Ramos (cell line): ENCODE data around the gene KIF2C.
"Not testable (repeated sequence)": the region's sequence is repeated elsewhere in the genome, so short reads cannot be mapped to it uniquely, and the experiment has no call there.

Experiments used
- in situ Hi-C: fragments of 300-500 bp; cut with MboI; formaldehyde crosslinking; loops from one replicate; pipeline ENCODE4 v1.14.3; 2022; ENCODE audit warnings: low sequenced_read_pairs; ENCODE audit not compliant: unreplicated experiment

KIF2C gene

DNA sequence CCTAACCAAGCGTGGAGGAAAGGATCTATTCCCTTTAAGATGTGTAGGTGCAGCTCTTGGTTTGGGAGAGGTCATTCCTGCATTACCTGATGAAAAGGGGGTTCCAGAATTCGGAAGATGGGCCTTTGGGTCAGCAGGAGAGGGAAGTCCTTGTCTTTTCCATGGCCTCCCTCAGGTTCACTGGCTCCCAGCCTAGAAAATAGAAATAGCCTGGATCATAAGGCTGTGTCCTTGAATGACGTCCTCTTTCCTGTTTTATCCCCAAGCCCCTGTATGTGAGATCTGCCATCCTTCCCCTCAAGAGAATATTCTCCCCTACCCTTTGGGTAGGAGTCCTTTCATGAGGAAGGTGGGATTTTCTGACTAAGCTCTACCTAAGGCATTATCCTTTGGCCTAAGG lies 21.2 kb downstream of the KIF2C start:
- in situ Hi-C loops, result no loop called here

DNA sequence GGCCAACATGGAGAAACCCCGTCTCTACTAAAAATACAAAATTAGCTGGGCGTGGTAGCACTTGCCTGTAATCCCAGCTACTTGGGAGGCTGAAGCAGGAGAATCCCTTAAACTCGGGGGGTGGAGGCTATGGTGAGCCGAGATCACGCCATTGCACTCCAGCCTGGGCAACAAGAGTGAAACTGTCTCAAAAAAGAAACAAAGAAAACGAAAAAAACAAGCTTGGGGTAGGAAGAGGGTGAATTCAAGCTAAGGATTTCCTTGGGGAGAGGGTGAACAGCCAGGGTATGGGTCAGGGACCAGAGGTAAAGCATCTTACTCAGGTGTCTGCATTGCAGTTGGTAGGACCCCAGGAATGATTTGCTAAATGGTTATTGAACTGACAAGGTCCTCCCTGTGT lies 26.8 kb downstream of the KIF2C start:
- in situ Hi-C loops, result not testable (repeated sequence)

DNA sequence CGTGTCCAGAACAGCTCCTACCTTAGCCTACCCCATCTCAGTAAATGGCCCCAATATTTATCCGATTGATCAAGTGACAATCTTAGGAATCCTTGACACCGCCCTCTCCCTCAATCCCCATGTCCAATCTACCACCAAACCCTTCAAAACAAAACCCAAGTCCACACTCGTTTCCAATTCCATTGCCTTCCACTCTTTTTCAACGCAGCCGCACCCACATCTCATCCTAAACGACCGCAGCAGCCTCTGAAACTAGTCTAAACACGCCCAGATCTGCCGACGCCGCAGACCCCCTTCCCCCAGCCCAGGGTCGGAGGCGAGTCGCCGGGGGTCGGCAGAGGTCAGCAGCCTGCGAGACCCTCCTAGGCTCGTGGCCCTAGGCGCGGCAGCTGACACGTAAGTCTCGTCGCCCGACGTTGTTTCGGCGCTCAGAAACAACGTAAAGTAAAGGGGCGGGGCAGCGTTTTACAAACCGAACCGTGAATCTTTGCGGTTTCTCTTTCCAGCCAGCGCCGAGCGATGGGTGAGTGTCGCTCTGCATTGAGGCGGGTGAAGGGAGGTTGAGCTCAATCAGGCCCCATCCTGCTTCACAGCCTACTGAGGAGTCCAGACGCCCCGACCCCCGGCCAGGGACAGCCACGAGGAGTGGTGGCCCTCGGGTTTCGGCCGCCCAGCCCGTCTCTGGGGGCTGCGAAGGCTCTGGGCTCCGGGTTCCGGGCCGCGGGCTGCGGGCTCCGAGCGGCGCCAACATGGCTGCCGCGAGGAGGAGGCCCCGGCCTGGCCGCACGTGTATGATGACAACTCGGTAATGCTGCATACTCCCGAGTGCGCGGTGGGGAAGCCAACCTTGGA lies 35.7 kb downstream of the KIF2C start, which contains the start of gene RPS8:
Gene RPS8 (plus strand): TSS at position 463 of the 852 bp plus-strand sequence. CDS start 57 bp downstream, at position 520.
- in situ Hi-C loops, result no loop called here

DNA sequence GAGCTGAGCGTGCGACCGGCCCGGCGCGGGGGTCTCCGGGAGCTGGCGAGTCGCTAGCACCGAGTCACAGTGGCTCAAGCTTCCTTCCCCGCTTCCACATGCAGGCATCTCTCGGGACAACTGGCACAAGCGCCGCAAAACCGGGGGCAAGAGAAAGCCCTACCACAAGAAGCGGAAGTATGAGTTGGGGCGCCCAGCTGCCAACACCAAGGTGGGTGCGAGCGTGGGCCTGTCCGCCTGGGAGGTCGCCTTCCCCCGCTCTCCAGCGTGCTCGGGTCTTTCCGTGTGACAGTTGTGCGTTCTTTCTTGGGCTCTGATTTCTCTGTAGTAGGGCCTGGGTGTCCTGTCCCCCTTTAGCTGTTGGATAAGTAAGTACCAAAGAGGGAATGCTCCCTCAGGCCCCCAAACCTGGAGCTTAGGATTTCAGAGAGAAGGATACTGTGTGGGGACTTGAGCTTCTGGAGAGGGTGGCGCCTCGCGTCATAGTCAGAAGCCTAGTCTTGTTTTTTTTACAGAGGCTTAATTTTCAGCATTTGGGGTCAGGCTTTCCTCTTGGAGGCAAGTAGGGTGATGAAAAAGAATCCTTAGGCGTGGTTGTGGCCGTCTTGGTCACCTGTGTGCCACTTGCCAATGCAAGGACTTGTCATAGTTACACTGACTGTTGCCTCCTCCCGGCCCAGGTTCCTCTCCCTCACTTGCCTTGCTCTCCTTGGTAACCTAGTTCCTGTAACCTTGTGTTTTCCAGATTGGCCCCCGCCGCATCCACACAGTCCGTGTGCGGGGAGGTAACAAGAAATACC lies 36.5 kb downstream of the KIF2C start:
- in situ Hi-C loops, result no loop called here

DNA sequence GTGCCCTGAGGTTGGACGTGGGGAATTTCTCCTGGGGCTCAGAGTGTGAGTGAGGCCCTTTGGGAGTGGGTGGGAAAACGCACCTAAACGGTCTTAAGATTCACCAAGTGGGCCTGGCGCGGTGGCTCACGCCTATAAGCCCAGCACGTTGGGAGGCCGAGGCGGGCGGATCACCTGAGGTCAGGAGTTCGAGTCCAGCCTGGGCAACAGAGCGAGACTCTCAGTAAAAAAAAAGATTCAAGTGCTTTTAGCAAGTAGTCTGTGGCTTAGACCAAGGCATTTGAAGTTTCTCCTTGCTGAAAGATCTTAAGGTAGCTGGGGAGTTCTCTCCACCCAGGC lies 37.1 kb downstream of the KIF2C start:
- in situ Hi-C loops, result no loop called here

DNA sequence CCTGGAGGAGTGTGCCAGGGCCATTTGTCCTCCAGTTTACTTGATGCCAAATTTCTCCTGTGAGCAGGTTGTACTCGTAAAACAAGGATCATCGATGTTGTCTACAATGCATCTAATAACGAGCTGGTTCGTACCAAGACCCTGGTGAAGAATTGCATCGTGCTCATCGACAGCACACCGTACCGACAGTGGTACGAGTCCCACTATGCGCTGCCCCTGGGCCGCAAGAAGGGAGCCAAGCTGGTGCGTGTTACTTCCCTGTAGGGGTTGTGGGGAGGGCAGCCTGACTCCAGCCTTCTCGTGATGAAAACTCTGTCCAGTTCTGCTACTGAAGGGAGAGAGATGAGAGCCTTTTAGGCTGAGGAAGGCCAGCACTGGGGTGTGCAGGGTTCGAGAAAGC lies 37.9 kb downstream of the KIF2C start:
- in situ Hi-C loops, result no loop called here

DNA sequence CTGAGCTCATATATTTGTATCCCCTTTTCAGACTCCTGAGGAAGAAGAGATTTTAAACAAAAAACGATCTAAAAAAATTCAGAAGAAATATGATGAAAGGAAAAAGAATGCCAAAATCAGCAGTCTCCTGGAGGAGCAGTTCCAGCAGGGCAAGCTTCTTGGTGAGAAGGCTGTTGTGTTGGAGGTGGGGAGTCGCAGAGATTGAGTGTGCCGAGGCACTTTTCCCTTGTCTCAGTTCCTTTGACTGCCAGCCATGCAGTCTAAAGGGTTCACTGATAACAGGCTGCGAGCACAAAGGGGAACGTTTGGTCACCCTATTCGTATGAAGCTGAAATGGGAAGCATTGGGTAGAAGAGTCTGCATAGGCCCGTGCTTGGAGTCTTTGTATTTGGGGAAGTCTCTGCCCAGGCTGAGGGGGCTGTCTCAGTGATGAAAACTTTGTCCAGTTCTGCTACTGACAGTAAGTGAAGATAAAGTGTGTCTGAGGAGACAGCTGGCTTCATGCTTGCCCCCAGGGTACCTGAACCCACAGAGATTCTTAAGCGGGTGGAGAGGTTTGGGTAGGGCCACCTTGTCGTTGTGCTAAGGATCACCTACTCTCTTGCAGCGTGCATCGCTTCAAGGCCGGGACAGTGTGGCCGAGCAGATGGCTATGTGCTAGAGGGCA lies 38.5 kb downstream of the KIF2C start:
- in situ Hi-C loops, result no loop called here

DNA sequence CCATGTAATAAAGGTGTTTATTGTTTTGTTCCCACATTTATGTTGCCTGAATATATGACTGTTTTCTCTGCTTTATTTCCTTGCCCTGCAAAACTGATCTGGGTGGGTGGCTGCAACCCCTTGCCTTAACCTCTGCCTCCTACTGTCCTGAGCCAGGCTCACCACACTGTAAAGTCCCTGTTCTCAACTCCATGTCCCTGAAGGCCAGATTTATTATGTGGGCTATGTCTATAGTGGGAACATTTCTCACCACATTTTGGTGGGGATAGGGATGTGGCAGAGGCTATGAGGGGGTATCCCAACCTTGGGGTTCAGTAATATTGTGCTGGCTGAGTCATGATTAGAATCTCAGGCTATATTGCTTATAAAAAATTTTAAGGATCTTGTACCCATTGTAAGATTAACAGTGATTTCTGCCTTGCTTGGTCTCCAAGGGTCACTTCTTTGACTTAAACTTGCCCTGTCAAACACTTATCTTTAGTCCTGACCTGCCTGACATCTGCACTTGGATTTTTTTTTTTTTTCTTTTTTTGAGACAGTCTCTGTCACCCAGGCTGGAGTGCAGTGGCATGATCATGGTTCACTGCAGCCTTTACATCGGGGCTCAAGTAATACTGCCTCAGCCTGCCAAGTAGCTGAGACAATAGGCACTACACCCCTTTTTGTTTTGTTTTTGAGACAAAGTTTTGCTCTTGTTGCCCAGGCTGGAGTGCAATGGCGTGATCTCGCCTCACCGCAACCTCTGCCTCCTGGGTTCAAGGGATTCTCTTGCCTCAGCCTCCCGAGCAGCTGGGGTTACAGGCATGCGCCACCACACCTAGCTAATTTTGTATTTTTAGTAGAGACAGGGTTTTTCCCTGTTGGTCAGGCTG lies 39.3 kb downstream of the KIF2C start:
- in situ Hi-C loops, result no loop called here

DNA sequence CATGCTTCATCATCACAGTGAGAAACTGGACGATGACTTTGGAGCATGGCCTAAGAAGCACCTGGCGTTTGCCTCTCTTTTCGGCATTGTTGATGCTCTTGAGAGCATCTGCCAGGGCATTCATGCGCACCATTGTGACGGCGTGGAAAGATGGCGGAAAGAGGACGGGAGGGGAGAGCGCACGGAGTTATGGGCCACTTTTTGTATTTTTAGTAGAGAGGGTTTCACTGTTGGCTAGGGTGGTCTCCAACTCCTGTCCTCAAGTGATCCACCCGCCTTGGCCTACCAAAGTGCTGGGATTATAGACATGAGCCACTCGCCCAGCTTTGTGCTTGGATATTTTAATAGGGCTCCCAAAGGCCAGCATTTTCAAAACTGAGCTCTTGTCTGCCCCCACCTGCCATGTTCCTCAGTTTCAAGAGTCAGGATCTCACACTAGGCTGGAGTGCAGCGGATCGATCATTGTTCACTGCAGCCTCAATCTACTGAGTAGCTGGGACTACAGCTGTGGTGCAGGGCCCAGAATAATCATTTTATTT lies 41.0 kb downstream of the KIF2C start:
- in situ Hi-C loops, result no loop called here

DNA sequence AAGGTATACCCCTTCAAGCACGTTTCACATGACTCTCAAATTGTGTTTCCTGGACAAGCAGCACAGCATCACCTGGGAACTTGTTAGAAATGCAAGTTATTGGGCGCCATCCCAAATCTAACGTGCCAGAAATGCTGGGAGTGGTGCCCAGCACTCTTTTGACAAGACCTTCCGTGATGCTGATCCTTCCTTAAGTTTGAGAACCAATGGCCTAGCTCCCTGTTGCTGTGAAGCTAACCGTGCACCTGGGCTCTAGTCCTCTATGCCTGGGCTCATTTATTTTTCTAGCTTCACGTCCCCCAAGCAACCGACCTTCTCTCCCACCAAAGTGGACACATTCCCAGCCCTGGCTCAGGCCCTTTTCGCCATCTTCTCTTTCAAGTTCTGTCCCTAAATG lies 44.1 kb downstream of the KIF2C start:
- in situ Hi-C loops, result no loop called here

DNA sequence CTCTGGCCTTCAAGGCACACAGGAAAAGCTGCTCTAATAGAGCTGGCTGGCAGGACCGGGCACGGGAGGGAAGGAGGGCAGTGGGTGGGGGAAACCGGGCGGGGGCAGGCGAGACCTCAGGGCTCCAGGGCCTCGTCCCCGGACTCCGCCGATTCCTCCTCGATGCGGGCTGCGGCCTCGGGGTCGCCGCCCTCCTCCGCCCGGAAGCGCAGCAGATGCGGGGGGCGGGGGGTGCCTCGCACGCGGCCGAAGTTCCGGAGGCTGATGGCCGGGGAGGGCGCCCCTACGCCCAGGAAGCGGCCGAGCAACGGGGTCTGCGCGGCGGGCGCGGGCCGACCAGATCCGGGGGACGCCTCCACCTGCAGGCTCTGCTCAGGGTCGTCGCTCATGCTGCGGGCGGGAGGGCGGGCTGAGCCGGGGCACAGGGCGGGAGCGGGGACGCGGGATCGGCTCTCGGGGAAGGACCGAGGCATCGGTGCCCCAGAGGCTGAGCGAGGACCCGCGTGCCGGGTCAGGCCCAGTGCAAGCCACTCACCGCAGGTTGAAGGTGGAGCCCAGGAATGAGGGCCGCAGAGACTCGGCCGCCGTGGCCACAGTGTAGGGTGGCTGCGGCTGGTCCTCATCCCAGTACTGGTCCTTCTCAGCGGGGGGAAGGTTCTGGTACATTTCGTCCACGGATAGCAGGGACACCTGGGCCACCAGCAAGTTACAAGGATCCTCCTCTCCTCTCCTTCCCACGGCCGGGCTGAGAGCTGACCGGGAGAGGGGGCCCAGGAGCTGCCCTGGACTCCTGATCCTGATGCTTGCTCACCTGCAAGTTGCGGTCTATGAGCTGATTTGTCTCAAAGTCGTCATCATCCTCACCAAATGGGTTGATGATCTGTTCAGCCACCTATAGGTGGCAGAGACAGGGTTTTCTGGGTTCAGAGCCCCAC lies 44.7 kb downstream of the KIF2C start:
- in situ Hi-C loops, result no loop called here

DNA sequence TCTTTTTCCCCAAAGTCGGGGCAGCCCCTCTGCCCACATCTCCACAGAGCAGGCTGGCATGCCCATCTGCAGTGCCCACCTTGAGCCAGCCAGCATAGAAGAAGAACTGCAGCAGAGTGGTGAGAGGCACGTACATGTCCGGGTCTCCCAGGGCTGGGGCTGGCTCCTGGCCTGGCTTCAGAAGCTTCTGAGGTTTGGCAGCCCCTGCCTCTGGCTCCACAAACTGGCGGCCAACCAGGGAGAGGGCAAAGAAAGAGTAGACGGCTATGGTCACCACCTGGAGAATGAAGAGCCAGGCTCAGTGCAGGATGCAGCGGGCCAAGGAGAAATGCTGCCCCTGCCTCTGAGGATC lies 45.4 kb downstream of the KIF2C start:
- in situ Hi-C loops, result no loop called here

DNA sequence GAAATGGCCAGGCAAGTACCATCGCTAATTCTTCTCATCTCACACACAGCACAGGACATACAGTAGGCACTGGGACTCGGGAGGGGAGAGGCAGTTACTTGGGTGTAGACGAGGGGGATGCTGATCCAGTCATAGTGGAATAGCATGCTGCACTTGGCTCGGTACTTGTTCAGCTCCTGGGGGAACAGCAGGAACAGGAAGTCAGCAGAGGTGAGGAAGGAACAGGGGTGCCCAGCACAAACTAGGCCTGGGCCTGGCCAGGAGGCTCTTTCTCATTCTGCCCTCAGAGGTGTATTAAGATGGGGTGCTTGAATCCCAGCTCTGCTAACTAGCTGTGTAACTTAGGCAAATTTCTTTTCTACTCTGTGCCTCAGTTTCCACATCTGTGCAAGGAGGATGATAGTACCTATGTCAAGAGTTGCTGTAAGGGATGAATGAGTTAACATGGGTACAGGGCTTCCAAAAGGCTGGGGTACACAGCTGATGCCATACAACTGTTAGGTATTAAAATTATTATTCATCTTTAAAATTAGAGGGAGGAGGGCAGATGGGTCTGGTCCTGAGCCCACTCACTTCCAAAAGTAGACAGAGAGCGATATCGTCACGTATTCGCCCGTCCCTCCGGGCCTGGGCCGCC lies 46.0 kb downstream of the KIF2C start:
- in situ Hi-C loops, result no loop called here

DNA sequence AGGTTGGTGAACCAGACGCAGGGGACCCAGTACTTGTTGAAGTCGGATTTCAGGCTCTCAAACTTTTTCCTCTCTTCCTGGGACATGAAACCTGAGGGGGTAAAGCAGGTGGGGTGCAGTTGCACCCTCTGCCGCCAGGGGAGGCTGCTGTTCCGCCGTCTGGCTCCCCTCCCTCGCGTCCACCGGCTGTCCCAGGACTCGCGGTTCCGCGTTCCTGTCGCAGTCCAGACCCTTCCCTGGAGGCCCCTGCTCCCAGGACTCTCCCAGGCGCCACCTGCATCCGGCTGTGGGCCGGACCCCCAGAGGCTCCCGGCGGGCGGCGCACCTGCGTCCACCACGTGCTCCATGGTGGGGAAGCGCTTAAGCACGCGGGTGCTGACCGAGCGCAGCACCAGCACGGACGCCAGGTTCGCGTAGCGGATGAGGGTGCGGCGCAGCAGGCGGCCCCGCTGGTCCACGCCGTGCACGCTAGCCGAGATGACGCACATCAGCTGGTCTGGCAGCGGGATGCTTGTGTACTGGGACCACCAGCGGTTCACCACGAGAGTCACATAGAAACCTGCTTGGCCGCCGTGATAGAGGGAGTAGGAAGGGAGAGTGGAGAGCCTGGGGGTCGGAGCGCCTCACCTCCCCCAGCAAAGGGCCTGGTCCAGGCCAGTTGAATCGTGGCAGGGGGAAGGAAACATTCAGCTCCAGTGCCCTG lies 46.7 kb downstream of the KIF2C start:
- in situ Hi-C loops, result no loop called here

DNA sequence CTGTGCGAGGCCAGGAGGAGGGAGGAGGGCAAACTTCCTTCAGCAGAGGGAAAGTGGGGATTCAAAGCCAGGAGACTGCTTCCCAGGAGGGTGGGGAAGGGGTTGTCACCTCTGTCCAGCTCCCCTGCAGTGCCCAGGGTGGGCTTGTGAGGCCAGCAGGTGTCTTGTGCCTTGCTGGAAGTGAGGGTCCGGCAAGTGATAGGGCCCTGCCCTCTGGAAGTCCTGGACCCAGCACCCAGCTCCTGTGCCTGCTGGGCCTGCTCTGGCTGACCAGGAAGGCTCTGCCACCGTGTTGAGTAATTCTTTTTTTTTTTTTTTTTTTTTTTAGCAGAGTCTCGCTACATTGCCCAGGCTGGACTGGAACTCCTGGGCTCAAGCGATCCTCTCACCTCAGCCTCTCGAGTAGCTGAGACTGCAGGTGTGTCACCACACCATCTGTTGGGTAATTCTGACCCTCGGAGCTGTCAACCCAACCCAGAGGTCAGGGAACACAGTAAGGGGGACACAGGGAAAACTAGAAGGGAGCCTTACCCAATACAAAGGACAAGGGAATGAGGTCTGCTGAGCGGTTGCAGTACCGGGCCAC lies 47.3 kb downstream of the KIF2C start:
- in situ Hi-C loops, result no loop called here

DNA sequence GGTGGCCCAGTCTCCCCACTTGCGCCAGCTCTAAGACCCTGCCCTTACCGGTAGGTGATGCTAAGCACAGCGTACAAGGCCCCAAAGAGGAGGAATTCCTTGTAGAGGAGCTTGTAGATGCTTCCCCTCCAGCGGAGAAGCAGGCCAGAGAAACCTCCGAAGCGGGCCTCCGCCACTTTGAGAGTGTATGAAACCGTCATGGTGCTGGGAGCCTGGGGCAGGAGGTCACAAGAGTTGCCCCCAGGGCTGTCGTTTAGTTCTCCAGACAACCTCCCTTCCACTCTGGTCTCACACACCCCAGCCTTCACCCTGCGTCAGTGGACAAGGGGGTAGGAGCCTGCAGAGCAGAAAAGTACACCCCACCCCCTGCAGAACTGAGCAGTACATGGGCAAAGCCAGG lies 47.9 kb downstream of the KIF2C start:
- in situ Hi-C loops, result no loop called here

DNA sequence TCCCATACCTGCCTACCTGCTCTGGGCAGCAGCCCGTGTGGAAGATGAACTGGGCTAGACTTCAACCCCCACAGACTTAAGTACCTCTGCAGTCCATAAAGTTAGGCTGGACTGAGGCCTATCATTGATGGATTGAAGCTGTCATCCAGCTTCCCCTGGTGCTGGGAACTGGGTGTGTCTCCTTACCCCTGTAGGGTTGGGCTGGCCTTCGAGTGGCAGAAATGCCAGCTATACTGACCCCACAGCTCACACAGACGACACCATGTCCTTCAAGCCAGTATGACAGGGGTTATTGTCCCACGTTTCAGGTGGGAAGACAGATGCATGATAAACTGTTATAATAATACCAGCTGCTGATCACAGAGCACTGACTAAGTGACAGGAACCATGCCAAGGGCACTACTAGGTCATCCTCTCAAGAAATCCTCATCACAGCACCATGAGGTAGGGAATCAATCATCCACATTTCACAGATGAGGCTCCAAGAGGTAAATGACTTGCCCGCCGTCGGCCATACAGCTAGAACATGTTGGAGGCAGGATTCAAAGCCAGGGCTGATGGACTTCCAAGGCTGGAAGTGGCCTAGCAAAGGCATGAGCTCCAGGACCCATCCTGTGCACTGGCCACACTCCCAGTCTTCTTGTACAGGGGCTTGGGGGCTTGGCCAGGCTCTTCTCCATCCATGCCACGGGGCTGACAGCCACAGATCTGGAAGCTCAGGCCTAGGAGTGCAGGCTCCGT lies 48.7 kb downstream of the KIF2C start, which contains the start of gene BEST4:
Gene BEST4 (minus strand): TSS at position 51 of the 741 bp plus-strand sequence. CDS start 465 bp downstream, outside the sequence.
- in situ Hi-C loops, result no loop called here
